GM19035 (cell line): Measurements from ENCODE around the gene IFI6.
"Not testable (repeated sequence)": the region's sequence is repeated elsewhere in the genome, so short reads cannot be mapped to it uniquely, and the experiment has no call there.

ENCODE experiments used
- ATAC-seq: cut with Tn5 transposase; IDR thresholded peaks from one replicate; pipeline ENCODE4 v1.9.1; 2021; ENCODE audit not compliant: unreplicated experiment

Gene IFI6

DNA sequence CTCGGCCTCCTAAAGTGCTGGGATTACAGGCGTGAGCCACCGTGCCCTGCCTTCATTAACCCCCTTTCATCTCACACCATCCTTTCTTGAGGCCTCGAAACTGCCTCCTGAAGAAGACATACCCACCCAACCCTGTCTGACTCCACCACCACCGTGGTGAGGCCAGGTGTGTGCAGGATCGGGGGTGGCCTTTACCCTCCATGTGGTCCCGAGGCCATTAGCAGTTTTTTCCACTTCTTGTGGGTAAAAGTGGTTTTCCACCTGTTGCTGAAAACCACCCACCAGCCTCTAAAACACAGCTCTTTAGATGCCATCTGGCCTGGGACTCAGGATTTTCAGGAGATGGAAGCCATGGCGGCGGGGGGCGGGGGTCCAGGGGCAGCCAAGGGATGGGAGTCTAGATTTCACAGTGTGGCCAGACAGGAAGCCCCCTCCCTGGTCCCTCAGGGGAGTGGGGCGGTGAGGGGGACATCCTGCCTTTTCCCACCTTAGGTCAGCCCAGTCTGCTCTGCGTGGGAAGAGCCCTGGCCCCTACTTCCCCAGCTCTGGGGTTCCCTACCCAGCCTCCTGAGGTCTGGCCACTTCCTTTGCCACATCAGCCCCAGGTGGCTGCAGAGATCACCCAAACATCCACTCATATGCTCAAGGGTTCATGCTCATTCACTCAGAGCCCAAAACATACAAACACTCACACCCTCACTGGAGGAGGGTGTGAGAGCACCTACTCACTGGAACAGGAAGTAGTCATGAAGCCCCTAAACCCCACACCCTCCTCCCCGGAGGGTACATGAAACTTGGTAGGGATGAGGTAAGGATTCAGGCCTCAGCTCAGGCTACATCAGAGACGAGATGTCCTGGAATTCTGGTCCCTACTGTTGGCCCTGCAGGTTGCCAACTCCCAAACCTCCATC is 39.4 kb downstream of the IFI6 start:
- peak; percentile 34 for ATAC-seq

GRCh38 chr1:27630859-27631491 is 41.0 kb downstream of the IFI6 start:
- no peak for ATAC-seq

- ATAC-seq, result no peak
These were observed 43.3 kb downstream of the IFI6 start for GRCh38 chr1:27628712-27629111.

GRCh38 chr1:27627733-27628132 is 44.3 kb downstream of the IFI6 start:
- ATAC-seq, result not testable (repeated sequence)

DNA sequence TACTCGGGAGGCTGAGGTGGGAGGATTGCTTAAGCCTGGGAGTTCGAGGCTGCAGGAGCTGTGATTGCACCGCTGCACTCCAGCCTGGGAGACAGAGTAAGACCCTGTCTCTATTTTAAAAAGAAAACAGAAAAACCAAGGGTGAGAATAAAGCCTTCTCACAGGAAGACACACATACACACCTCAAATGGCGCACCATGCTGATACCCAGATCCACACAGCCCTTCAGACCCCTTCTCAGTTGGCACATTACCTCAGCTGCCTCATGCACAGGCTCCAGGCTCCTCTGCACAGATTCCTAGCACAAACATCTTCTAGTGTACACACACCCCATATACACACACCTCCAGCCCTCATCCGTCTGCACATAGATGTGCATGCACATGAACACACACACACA is 44.9 kb downstream of the IFI6 start:
- no peak for ATAC-seq

GRCh38 chr1:27626031-27626935 is 45.7 kb downstream of the IFI6 start:
- no peak for ATAC-seq

DNA sequence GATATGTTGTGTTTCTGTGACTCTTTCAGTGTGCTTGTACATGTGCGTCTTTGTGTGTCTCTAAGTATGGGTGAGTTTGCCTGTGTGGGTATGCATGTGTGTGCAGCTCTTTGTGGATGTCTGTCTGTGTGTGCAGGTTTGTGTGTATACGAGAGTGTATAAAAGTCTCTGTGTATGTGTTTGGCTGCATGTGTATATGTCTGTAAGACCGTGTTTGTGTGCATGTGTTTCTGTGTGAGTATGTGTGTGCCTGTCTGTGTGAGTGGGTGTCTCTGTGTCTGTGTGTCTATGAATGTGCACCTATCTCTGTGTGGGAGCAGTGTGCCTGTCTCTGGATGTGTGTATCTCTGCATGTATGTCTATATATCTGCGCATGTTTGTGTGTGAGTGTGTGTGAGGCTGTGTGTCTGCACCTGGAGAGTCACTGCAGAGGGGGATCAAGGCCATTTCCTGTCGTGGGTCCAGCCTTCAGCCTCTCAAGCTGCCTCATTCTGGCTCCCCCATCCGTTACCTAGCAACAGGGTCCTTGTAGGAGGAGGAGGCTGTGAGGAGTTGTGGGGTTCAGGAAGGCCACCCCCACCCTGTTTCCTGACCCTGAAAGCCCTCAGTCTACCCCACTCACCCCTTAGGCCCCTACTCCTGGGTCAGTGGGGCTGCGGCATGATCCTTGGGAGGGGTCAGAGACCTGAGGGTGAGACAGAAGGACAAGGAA is 47.4 kb downstream of the IFI6 start:
- ATAC-seq, result no peak

- no peak for ATAC-seq
These were observed 48.4 kb downstream of the IFI6 start for GRCh38 chr1:27623327-27624212.

DNA sequence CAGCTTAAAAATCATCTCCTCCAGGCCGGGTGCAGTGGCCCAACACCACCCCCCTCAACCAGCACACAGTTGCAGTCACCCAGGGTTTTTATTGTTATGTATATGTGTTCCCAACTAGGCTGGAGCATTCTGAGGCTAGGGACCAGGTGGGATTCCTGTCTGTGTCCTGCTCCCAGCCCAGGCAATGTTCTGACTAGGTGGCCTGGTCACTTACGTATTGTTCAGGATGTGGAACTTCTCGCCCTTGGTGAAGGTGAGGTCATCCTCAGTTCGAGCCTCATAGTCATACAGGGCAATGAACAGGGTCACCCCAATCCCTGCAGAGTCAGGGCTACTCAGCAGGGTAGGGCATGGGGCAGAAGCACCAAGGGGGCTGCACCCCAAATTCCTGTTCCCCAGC is 49.2 kb downstream of the IFI6 start:
- ATAC-seq, result no peak

GRCh38 chr1:27621051-27621920 is 50.7 kb downstream of the IFI6 start:
- ATAC-seq, result no peak

- ATAC-seq, result not testable (repeated sequence)
These were observed 52.1 kb downstream of the IFI6 start for GRCh38 chr1:27619782-27620438.

- ATAC-seq, result no peak
These were observed 53.5 kb downstream of the IFI6 start for GRCh38 chr1:27618341-27619082.

- ATAC-seq, result no peak
These were observed 54.6 kb downstream of the IFI6 start for GRCh38 chr1:27617420-27617819.

DNA sequence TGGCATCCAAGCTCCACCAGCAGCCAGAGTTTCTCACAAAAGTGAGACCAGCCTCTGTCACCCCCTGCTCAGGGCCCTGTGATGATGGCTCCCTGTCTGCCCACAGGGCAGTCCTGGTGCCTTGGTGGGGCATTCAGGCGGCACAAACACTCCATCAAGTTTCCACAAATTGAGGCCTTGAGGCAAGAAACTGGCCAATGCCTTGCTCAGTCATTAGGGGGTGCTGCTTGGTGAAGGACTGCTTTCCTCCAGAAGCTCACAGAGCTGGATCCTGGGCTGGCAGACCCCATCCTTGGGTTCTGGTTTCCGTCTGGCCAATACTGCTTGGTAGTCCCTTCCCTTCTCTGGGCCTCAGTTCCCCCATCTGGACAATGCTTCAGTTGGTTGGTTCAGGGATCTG is 55.6 kb downstream of the IFI6 start:
- no peak for ATAC-seq
